ENCODE results near the gene C1orf122.

C1orf122 gene

DNA sequence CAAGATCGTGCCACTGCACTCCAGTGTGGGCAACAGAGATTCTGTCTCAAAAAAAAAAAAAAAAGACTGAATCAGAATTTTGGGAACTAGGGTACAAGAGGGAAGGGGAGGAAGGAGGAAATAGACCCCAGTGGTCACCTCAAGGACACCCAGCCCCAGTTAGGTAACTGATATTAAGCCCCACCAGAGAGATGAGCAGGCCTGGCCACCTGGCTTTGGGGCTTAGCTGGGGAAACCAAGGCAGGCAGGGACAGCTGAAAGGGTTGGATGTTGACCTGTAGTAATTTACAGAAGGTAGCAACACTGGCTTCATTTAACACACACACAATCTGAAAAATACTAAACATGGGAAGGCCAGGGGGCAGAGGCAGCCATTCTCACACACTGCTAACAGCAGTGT, 5.2 kb upstream of the C1orf122 start:
- DNase-seq (ENCODE audit: low spot score), result no peak

DNA sequence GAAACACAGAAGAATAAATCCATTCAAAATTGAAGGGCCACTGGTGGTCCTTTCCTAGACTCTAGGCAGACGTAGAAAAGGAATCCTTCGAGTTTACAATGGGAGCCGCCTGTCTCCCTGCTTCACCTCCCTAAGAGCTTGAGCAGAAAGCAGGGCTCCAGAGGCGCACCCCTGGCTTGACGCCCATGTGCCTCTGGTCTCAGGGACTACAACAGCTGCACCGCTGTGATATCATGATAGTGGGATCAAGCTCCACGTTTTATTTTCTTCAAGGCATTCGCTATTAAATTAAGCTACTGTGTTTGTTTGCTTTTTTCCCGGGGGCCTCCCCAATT, 403 bp upstream of the C1orf122 start:
- no peak for DNase-seq (ENCODE audit: low spot score)

DNA sequence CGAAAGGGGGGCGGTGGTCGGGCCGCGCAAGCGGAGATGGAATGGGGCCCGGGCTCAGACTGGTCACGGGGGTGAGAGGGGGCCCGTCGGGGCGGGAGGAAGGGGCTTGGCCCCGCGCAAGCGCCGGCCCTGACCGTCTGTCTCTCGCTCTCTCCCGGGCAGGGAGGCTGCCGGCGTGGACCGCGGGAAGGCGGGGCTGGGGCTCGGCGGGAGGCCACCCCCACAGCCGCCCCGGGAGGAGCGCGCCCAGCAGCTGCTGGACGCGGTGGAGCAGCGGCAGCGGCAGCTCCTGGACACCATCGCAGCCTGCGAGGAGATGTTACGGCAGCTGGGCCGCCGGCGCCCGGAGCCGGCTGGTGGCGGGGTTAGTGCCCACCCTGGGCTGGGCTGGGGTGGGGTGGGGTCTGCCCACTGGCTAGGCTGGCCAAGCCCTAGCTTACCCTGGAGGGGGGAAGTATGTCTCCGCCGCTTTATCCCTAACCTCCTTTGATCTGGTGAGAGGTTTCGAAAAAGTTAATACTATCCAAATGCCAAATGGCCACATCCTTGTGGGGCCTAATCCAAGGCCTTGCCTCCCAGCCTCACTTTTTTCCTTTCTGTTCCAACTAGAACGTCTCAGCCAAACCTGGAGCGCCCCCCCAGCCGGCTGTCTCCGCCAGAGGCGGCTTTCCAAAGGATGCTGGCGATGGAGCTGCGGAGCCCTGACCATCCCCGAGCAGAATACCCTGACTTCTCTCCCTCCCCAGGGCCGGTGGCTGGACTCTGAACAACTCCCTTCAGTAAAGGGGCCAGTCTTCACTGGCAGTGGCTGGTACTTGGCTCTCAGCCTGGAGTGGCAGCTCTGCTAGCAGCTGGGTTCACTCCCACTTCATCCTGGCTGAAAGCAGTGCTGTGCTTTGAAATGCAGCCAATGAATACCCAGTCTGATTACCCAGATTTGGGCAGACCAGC, 1.1 kb downstream of the C1orf122 start:
- DNase-seq (ENCODE audit: low spot score), result peak; percentile 42

DNA sequence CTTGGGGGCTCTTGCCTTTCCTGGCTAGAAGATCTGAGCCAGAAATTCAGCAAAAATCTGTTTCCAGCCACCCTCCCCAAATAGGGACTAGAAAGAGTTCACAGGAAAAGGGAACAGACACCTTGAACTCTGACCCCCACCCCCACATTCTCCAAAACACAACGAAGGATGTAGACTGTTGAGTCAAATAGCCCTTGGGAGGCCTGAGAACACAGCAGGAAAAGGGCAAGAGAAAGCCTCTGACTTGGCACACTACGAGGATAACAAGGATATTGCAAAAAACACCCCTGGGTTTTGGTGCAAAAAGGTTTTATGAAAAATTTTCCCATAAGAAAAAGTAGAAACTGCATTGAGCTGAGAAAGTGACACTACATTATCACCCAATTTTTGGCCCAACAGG, 2.4 kb downstream of the C1orf122 start:
- no peak for DNase-seq (ENCODE audit: low spot score)

DNA sequence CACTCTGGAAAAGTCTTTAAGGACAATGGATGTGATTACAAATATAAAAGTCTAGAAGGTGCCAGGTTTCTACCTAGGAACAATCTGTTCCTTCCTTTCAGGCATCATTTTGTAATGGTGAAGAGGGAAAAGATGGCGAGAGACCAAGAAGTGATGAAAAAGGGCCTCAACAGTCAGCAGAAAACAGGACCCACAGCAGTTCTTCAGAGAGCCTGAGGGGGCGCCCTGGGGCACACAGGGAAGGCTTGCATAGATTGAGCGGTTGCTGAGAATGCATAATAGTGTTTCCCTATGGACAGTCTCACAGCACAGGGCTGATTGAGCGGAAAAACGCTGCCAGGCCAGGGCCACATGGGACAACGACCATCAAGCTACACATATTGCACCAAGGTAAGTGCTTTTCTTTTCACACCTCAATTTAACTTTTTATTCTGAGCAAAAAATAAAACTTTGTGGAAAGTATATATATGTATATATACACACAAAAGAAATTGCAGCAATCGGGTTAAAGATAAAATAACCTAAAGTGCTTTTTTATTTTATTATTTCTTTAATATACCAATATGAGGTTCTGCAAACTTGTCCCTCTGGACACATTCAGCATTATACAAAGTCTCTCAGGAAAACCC, 3.6 kb downstream of the C1orf122 start:
- peak; percentile 54 for DNase-seq (ENCODE audit: low spot score)

DNA sequence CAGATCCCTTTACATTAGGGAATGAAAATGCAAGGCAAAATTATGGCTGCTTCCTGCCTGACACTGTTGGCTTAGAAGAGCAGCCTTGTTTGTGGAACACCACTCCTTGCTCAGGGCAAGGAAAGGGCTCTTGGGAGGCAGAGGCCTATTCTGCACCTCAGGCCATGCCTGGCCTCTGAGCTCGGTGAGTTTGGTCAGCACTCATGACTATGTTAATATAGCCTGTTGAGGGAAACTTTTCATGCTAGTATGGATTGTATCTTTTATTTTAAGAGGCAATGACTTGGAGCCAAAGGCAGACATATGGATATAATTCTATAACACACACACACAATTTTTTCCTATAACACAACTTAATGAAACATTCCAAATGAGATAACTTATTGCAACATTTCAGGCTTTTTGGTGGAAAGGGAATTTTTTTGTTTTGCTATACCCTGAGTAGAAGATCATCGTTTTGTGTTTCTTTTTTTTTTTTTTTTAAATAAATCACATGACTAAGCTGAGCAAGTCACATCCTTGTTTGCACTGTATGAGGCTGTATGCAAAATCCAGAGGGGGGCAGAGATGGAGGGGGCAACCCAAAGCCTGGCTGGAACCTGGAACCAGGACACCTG, 6.0 kb downstream of the C1orf122 start:
- DNase-seq (ENCODE audit: low spot score), result no peak

DNA sequence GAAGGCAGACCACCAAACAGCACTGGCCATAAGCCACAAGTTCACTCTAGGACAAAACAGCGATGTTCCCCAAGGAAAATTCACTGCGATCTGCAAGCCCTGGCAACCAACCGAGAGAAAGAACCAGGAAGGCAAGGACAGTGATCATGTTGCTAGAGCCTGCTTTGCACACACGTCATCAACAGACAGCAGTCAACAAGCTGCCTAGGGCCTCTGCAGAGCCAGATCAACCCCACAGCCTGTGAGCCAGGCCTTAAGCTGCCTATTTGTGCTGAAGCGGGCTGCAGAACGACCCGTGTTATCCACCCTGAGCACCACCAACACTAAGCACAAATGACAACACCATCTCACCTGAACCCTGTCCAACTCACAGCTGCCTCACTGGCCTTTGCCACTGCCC, 6.7 kb downstream of the C1orf122 start:
- DNase-seq (ENCODE audit: low spot score), result no peak

DNA sequence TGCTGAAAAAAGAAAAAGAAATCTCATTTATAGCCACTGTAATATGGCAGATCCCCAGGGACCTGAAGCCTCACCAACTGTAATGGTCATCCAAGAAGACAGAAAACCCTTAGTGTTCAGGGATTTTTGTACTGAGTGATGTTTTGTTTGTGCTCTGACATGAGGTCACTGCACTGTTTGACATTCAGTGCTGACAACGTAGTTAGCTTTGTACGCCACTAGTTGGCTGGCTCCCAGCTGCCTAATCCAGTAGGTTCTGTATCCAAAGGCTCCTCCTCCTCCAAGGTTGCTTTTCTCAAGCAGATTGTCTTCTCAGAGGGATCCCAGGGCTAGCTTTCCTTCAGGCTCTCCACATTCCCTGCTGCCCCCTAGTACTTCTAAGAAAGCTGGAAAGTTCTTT, 9.9 kb downstream of the C1orf122 start:
- peak; percentile 42 for DNase-seq (ENCODE audit: low spot score)

DNA sequence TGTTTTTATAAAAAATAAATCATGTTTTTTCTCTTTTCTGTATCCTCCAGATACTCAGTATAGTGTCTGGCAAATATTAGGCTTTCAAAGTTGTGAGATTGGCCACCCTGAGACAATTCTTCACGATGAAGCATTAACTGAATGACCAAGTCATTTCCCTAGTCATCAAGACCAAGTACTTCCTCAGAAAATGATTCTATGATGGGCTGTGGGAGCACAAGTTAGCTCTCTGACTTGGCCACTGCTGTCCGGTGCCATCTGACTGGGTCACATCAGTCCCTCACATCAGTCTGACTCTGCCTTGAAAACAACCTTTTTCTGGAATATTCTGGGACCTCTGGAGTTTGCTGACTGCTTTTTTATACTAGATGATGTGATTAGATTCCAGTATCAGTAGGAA, 13.9 kb downstream of the C1orf122 start:
- DNase-seq (ENCODE audit: low spot score), result no peak

DNA sequence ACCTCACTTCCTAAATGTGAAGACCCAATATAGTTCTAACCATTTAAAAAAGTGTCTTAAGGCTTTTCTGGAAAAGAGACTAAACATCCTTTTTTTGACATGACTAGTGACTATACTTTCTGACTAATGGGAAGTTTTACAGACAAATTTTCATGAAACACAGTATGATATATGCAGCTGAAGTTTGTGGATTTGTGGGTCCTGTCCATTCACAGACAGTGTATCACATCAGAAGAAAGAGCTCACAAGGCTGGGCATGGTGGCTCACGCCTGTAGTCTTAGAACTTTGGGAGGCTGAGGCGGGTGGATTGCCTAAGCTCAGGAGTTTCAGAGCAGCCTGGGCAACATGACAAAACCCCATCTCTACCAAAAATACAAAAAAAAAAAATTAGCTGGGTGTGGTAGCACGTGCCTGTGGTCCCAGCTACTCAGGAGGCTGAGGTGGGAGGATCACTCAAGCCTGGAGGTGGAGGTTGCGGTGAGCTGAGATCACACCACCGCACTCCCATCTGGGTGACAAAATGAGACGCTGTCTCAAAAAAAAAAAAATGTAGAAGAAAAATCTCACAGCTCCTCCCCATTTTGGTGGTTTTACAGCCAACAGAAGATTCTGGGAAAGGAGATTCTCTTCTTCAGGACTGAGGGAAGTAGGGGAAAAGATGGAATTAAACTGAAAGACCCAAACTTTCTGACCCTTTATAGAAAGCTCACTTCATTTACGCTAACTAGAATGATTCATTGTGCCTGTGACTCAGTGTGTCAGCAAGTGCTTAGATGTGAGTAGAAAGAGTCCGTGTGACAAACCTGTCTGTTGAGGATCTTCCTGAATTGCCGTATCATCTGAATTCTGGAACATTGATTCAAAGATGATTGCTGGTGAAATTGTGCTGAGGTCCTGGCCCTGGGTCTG, 15.6 kb downstream of the C1orf122 start:
- DNase-seq (ENCODE audit: low spot score), result no peak

DNA sequence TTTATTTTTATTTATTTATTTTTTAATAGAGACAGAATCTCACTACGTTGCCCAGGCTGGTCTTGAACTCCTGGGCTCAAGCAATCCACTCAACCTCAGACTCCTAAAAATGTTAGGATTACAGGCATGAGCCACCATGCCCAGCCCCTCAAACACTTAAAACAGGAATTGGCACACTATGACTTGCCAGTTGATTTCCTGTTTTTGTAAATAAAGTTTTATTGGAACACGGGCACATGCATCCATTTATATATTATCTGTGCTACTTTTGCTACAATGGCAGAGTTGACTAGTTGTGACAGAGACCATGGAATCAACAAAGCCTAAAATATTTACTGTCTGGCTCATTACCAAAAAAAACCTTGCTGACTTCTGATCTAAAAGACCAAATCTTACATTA, 16.4 kb downstream of the C1orf122 start:
- DNase-seq (ENCODE audit: low spot score), result no peak

DNA sequence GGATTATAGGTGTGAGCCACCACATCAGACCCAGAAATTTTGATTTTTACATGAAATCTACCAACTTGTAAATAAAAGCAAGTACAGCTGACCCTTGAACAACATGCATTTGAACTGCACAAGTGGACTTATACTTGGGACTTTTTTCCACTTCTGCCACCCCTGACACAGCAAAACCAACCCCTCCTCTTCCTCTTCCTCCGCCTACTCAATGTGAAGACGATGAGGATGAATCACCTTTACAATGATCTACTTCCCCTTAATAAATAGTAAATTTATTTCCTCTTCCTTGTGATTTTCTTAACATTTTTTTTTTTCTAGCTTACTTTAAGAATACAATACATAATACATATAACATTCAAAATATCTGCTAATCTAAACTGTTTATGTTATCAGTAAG, 17.9 kb downstream of the C1orf122 start:
- DNase-seq (ENCODE audit: low spot score), result no peak

DNA sequence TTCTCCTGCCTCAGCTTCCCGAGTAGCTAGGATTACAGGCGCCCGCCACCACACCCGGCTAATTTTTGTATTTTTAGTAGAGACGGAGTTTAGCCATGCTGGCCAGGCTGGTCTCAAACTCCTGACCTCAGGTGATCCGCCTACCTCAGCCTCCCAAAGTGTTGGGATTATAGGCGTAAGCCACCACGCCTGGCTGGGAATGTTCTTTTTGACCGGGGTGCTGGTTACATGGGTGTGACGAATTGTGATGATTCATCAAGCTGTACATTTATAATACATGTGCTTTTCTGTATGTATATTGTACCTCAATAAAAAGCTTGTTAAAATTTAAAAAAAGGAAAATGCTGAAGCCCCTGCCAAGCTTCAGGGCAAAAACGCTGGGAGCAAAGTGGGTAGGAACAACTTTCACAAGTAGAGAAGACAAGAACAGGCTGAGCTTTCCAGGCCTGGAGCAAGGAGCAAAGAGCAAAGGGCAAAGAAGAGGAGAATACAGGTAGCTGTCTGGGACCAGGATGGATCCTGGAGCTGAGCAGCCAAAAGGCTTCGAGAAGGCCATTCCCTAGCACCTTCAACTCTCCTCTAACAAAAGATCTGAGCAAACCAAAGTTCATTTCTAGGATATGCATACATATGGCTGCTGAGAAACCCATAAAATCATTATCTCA, 21.0 kb downstream of the C1orf122 start:
- DNase-seq (ENCODE audit: low spot score), result no peak

DNA sequence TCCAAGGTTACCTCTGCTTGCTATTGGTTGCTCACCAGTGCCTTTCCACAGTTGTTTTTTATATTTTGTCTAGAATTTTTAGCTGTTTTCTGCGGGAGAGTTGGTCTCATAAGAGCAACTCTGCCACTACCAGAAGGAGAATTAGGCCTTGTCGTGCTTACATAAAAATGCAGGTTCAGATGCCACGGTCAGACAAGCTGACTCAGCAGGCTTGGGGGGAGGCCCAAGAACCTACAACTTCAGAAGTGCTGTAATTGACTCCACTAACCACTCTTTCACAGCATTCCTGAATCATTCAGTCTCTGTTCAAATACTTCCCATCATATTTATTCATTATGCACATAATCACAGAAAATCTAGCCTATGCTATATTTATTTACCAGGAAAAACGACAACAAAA, 23.5 kb downstream of the C1orf122 start:
- no peak for DNase-seq (ENCODE audit: low spot score)

DNA sequence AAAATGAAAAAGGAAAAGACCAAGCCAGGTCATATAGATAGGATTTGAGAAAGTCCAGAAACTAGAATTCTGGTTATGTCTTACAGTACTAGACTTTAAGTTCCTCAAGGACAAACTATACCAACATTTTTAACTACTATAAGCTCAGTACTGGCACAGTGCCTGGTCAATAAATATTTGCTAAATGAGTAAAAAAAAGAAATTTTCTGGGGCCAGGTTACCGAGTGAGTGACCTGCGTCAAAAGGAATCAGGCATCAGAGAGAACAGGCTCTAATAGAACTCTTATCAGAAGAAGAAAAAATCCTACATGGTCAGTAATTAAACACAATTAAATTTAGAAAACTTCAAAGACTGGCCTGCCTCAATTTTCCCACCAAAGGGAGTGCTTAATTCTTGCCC, 24.2 kb downstream of the C1orf122 start:
- no peak for DNase-seq (ENCODE audit: low spot score)

DNA sequence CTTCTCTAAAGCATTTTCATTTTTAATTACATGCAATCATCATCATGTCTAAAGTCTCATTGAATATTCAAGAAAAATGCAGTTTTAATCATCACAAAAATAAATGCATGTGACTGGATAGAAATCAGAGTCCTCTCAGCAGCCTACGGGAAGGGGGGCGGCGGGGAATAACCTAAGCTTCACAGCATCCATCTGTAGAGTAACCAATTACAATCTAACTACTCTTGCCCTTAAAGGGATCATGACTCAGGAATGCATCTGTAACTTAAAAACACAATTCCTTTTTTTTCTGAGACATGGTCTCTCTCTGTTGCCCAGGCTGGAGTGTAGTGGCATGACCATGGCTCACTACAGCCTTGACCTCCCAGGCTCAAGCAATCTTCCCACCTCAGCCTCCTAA, 29.2 kb downstream of the C1orf122 start:
- no peak for DNase-seq (ENCODE audit: low spot score)

DNA sequence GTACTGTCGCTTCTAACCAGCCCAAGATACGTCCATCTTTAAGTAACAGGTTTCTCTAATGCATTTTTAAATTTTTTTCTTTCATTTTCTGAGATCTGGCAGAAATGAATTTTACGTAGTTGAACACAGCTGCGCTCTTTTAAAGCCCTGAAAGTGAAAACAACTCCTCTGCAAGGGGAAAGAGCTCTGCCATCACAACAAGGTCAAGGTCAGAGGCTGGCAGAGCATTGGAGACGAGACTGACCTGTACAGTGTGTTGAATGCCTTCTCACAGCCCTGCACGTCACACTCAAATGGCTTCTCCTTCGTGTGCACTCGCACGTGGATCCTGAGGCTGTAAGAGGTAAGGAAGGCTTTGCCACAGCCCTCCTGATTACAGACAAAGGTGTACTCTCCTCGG, 32.1 kb downstream of the C1orf122 start:
- DNase-seq (ENCODE audit: low spot score), result no peak

DNA sequence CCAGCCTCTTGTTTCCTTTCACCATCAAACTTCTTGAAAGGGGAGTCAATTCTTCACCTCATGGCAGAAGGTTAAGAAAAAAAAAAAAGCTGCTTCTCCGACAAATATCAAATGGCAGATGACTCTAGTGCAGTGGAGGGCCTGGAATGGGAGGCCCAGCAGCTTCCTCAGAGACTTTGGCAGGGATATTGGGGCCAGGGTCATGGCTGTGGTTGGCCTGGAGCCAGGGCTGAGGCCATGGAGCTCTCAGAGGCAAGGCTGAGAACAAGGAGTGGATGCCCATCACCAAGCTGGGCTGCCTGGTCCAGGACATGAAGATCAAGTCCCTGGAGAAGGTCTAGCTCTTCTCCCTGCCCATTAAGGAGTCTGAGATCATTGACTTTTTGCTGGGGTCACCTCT, 33.1 kb downstream of the C1orf122 start:
- no peak for DNase-seq (ENCODE audit: low spot score)

DNA sequence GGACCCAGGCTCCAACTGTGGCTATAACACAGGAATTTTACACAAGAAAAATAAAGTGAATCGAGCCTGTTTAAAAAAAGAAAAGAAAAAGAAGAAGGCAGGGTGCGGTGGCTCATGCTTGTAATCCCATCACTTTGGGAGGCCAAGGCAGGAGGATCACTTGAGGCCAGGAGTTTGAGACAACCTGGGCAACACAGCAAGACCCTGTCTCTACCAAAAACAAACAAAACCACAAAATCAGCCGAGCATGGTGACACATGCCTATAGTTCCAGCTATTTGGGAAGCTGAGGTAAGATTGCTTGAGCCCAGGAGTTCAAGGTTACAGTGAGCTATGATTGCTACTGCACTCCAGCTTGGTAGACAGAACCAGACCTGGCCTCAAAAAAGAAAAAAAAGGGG, 34.1 kb downstream of the C1orf122 start:
- no peak for DNase-seq (ENCODE audit: low spot score)

DNA sequence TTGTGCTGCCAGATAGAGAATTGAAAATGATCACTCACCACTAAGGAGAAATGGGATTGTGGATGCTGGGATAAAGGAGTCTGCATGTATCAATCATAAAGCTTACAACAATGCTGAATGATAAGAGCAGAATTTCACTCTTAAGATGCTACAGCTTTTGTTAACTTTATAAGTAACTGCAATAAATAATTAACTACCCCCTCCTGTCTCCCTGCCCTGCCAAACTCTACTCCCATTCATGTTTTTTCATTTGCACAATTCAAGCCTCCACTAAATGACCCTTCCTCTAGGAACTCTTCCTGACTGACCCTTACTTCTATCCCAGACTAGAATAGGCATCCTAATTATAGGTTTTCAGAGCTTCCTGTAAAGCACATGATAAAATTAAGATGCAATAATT, 36.9 kb downstream of the C1orf122 start:
- DNase-seq (ENCODE audit: low spot score), result no peak

DNA sequence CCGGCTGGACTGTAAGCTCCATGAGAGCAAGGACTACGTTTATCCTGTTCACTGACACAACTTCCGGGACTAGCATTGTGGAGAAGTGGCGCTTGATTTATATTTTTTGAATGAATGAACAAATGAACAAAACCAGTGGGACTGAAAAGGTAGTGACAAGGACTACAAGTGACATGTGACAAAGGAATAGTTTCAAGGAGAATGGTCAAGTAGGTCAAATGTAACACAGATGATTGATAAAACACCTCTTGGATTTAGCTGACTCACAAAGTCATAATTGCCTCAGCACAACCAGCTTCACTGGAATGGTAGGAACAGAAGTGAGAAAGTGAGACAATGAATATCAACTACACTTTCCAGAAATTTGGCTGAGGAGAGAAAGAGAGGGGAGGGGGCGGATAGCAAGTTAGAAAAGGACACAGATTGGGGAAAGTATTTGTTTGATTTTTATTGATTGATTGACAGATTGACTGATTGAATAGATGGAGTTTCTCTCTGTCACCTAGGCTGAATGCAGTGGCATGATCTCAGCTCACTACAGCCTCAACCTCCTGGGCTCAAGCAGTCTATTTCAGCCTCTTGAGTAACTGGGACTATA, 37.6 kb downstream of the C1orf122 start:
- DNase-seq (ENCODE audit: low spot score), result no peak

Measured in COLO829 (cell line).